HG03457 (cell line): Measurements from ENCODE around the gene CRTC1.

Experiments used
- ATAC-seq: cut with Tn5 transposase; IDR thresholded peaks from one replicate; pipeline ENCODE4 v1.9.1; 2021; ENCODE audit warnings: moderate number of reproducible peaks; ENCODE audit not compliant: unreplicated experiment

Gene CRTC1

DNA sequence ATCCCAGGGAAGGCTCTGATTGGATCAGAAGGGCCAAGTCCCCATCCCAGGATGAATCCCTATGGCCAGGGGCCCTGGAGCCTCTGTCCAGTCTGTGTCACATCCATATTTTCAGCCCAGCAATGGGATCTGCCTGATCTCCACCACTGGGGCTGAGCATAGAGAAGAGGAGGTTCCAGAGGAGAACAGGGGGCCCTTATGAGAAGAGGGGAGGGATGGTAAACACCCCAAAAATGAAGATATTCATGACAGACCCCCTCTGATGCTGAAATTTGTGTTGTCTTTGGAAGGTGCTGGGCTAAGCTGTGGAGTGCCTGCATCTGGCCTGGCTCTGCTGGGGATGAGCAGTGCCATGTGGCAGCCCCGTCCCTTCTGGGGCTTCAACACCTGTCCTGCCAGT lies 32.2 kb upstream of the CRTC1 start:
- no peak for ATAC-seq

DNA sequence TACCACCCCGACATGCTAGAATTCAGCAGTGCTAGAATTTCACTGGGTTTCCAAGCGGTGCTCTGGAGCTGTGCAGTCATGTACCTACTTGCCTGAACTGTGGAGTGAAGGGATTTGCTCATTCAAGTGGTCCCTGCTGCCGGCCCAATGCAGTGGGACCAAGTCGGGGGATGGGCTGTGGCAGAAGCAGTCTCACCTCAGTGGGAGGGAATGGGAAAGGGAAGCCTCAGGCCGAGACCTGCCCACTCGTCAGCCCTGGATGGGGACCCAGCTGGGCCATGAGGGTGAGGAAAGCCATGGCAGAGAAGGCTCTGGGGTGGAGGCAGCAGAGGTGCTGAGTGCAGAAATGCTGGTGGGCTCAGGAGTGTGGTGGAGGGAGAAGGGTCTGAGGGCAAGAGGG lies 31.7 kb upstream of the CRTC1 start:
- ATAC-seq: no peak

DNA sequence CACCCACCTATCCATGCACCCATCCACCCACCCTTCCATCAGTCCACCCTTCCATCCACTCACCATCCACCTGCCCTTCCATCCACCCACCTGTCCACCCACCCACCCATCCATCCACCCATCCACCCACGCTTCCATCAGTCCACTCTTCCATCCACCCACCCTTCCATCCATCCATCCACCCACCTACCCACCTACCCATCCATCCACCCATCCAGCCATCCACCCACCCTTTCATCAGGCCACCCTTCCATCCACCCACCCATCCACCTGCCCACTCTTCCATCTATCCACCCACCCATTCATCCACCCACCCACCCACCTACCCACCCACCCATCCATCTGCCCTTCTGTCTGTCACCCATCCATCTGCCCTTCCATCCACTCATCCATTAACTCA lies 29.6 kb upstream of the CRTC1 start:
- no peak for ATAC-seq

DNA sequence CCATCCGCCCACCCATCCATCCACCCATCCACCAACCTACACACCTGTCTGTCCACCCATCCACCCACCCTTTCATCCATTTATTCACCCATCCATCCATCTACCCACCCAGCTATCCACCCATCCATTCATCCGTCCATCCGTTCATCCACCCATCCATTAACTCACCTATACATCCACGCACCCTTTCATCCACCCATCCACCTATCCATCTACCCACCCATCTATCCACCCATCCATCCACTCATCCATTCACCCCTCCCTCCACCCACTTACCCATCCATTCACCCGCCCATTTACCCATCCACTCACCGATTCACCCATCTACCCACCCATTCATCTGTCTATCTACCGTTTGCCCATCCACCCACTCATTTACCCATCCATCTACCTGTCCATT lies 29.0 kb upstream of the CRTC1 start:
- no peak for ATAC-seq

DNA sequence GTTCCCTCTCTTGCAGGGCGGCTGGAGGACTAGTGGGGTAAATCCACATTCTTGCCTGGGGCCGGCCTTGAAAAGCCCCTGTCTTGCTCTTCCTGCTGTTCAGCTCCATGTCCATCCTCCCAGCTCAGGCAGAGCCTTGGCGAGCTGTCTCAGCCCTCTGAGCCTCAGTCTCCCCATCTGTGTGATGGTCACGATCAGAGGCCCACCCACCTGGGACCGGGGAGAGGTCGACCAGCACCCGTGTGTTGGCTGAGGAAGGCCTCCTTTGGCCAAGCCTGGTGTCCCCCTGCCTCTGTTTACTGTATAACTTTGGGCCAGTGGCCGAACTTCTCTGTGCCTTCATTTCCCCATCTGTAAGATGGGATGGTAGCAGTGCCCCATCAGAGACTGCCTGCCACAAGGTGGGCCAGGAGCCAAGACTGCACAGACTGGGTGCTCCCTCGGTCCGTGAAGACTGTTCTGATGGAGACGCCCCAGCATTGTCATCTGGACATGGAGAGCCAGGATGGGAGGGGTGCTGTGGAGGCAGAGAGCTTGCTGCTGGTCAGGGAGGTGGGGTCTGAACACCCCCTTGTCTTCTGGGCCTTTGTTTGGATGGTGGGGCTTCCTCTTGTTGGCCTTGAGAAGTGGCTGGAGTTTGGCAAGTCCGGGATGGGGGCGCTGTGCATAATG lies 28.2 kb upstream of the CRTC1 start:
- ATAC-seq: no peak

DNA sequence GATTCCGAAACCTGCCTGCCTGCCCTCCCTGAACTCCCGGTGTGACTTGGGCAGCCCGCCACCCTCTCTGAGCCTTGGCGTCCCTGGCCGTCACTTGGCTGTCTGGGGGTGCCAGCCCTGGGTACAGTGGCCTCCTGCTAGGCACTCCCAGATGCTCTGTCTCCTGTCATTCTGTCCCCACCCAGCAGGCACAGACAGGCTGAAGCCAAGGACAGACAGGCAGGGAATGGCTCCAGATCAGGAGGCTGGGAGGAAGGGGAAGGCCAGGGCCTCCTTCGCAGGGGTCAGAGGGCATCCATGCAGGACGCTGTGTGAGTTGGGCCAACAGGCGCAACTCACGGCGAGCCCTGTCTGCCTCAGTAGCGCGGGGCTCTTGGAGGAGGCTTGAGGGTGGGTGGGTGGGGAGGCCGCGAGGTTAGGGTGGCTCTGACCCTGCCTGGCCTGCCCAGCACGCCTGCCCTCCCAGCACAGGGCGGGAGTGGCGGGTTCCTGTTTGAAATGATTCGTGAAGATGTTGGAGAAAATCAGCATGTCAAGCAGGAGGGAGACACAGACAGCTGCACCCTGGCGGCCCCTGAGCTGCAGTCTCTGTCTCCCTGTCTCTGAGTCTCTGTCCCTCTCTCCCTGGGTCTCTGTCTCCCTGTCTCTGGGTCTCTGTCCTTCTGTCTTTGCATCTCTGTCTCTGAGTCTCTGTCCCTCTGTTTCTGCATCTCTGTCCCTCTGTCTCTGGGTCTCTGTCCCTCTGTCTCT lies 27.0 kb upstream of the CRTC1 start:
- ATAC-seq: no peak

DNA sequence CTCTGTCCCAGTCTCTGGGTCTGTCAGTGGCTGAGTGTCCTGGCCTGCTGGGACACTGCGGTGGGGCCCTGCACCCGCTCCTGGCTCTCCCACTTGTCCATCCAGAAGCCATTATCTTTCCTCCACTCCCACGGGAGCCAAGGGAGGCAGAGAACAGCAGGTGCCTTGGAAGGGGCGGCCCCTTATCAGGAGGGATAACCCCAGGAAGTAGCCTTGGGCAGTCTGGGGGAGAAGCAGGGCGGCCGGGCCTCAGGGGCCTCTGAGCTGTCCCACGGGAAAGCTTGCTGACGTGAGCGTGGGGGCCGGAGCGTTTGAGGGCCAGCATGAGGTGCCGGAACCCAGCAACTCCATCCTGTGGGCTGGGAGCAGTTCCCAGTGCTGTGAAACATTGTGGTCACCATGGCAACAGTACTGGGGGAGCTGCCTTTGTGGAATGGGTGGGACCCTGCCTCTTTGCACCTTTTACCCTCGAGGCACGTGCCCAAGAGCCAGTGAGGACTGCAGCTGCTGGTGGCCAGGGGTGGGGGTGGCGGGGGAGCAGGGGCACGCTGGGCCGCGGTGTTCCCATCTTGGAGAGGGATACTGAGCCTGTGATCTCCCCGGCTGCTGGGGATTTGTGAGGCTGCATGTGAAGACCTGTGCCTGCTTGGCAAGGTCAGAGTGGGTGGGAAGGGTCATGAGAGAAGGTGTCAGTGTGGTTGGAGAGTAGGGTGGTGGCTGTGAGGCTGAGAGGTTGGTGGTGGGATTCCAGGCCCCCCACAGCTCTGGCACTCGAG lies 25.7 kb upstream of the CRTC1 start:
- ATAC-seq: no peak

DNA sequence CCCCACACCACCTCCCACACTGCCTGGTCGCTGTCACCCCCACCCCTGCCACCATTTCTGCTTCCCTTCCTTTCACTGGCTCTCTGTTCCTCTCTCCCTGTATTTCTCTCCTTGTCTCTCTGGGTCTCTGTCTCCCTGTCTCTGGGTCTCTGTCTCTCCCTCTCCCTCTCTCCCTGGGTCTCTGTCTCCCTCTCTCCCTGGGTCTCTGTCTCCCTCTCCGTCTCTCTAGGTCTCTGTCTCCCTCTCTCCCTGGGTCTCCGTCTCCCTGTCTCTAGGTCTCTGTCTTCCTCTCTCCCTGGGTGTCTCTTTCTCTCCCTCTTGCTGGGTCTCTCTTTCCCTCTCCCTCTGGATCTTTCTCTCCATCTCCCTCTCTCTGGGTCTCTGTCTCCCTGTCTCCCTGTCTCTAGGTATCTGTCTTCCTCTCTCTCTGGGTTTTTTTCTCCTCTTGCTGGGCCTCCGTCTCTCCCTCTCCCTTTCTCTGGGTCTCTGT lies 25.1 kb upstream of the CRTC1 start:
- ATAC-seq: no peak

DNA sequence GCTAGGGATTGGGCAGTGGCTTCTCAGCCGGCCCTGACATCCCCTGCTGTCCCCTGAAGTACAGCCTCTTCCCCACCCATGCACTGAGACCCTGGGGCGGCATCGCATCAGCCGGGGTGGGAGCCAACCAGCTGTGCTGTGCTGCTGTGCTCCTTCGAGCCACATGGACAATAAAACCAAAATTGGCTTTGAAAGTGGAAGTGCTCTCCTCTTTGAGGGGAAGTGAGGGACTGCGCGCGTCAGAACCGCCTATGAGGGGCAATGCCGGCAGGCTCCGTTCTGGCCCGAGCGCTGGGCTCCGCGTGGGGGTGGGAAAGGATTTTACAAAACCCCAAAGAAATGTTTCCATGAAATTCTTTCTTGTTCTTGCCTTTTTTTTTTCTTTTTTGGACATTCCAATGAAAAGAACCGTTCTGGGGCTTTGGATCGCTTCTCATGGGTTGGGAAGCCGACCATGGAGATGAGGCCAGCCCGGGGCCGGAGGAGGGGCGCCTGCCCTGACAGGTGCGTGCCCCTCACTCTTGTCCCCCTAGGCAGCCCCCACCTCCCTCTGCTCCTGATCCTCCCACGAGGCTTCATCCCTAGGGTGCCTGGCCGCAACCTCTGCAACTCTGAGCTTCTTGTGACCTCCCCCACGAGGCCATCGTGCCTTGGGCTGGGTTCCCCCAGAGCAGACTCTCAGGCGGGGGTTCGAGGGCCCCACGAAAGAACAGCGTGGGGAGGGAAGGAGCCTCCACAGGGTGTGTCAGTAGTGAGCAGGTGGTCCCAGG lies 24.0 kb upstream of the CRTC1 start:
- ATAC-seq: no peak

DNA sequence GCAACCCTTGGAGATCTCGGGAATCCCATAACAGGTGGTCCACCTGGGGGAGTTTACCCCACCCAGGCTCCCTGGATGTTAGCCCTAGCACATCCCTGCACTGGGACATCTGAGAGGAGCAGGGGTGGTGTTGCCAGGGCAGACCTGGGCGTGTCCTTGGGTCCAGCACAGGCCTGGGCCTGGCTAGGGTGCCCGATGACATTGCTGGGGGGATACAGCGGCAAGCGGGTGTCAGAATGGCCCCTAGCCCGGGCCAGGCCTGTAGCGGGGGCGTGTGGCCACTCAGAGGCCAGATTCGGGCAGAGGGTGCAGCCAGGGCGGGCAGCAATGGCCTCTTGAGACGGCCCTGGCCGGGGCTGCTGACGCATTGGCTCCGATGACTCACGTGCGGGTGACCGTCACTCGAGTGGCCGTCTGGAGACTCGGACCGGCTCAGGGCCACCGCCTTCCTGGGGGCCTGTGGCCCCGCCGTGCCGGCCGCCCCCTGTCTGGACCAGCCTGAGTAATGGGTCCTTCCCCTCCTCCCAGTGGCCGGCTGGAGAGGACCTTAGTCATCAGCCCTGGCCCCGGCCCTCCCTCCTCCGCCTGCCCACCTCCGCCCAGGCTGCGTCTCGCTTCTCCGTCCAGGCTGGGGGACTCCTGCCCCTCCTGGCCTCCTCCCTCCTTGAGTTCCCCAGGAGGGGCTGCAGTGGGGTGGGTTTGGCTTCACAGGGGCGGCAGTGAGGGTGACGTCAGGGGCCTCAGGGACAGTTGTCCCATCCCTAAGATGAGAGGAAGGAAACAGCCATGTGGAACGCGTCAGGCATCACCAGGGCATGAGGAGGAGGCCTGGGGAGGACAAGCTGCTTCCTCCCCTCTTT lies 23.2 kb upstream of the CRTC1 start:
- ATAC-seq: no peak

DNA sequence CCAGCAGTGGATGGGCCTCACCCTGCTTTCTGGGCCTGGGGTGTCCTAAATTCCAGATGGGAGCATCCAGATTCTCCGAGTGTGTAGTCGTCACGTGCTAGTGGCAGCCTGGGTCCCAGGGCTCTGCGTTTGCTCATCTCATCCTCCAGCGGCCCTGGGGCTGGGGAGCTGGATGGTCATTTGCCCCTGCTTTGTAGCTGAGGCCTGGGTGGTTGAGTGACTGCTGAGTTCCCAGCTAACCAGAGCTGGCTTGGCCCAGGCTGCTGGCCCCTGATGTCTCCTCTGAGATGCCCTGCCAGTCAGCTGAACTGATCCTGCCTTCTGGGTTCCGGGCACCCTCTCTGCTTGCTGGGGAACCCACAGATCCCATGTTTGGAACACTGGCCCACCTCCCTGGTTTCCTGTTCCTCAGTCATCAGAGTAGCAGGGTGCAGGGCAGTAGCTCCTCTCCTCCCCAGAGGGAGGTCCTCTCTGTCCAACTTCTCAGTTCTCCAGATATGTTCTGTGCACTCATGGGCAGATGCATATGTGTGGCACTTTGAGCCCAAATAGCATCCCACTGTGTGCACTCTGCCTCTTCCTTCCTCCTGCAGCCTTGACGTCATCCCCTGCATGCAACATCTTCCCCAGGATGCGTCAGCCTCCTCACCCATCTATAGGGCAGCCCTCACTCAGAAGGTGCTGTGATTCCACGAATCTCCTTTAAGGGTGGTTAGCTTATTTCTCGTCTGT lies 22.4 kb upstream of the CRTC1 start:
- no peak for ATAC-seq

DNA sequence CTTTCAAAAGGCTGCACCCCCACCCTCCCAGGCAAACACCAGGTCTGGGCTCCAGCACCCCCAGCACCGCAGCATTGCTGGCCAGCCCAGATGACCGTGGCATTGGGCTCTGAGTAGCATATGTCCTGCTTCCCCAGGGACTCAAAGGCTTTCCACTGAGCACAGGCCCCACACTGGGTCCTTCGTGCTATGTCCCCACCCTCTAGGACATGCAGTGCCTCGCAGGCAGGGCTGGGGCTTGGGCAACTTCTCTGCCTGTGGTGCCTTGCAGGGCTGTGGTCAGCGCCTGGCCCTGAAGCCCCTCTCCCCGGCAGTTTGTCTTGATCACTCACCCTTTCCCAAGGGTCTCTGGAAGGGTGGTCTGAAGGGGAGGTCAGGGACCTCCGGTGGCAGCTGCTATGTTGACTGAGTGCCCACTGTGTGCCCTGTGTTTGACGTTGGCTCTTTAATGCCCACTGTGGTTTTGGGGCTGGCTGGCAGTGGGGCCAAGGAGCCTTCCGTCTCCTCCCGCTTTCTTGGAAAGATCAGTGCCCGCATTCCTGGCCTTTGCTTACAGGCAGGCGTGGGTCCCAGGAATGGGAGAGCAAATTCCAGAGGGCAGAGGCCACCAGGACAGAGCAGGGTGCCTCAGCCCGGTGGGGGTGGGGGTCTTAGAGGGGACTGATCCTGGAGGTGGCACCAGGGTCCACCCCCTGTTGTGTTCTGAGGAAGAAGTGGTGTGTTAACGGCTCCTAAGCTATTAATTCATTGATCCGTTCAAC lies 20.3 kb upstream of the CRTC1 start:
- no peak for ATAC-seq

DNA sequence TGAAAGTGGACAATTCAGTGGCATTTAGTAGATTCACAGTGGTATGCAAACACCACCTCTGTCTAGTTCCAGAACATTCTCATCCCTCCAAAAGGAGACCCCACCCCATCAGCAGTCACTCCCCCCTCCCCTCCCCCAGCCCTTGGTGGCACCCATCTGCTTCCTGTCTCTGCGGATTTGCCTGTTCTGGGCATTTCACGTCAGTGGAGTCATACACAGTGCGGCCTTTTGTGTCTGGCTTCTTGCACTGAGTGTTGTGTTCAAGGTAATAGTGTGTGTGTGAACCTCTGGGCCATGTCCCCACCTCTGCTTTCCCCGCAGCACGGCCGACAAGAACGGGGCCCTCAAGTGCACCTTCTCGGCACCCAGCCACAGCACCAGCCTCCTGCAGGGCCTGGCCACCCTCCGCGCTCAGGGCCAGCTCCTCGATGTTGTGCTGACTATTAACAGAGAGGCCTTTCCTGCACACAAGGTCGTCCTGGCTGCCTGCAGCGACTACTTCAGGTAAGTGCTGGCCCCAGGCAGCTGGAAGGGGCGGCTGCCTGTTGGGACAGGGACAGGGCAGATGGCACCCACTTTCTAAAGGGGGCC lies 19.4 kb upstream of the CRTC1 start:
- no peak for ATAC-seq

DNA sequence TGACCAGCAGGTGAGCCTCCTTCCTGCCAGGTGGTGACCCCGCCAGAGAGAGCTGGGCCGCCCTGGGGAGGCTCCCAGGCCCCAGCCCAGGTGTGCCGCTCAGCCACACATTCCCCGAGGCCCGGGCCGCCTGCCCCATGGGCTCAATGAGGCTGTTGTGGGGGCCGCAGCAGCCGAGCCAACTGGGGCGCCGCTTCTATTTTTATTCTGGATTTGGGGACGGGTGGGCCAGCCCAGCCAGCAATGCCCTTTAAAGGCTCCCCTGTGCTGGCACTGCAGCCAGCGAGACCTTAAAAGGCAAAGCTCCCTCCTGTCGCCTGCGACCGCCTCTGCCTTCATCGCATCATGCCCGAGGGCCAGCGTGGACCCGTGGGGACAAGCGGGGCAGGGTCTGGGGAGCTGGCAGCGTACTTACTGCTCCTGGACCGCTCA lies 17.7 kb upstream of the CRTC1 start:
- ATAC-seq: no peak

DNA sequence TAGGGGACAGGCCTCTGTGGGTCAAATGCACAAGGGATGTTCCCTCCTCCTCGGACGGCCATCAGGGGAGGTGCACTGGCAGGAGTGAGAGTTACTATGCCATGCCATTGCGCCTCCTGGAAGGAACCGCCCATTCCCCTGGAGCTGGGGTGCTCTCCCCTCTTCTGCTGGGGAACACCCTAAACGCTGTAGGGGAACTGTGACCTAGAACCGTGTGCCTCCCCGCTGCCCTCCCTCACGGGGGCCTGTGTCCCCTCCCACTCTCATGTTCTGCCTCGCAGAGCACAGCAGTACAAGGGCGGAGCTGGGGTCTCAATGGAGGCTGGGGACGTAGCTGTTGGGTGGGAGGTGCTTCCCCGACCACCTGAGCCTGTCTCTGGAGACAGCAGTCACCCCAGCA lies 17.2 kb upstream of the CRTC1 start:
- ATAC-seq: no peak

DNA sequence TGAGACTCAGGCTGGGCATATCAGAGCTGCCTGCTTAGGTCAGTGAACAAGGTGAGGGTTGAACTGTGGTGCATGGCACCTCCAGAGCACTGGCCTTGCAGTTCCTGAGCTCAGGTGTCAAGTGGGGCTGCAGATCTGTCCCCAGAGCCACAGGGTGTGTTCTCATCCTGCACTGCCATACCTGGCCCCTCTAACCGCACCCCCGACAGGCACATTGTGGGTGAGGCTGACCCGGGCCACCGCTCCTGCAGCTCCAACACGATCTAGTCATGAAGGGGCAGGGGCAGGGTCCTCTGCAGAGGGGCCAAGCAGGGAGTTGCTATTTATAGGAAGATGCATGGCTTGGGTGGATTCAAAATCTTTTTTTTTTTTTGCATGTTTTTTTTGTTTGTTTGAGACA lies 16.7 kb upstream of the CRTC1 start:
- ATAC-seq: no peak

DNA sequence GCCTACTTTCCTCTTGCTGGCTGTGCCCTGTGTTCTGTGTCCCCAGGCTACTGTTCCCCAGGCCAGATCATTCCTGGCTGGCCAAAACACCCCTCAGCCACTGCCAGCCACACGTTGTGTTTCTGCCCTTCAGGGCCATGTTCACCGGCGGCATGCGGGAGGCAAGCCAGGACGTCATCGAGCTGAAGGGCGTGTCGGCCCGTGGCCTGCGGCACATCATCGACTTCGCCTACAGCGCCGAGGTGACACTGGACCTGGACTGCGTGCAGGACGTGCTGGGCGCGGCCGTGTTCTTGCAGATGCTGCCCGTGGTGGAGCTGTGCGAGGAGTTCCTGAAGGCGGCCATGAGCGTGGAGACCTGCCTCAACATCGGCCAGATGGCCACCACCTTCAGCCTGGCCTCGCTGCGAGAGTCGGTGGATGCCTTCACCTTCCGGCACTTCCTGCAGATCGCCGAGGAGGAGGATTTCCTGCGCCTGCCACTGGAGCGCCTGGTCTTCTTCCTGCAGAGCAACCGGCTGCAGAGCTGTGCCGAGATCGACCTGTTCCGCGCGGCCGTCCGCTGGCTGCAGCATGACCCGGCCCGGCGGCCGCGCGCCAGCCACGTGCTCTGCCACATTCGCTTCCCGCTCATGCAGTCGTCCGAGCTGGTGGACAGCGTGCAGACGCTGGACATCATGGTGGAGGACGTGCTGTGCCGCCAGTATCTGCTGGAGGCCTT lies 15.8 kb upstream of the CRTC1 start:
- no peak for ATAC-seq

DNA sequence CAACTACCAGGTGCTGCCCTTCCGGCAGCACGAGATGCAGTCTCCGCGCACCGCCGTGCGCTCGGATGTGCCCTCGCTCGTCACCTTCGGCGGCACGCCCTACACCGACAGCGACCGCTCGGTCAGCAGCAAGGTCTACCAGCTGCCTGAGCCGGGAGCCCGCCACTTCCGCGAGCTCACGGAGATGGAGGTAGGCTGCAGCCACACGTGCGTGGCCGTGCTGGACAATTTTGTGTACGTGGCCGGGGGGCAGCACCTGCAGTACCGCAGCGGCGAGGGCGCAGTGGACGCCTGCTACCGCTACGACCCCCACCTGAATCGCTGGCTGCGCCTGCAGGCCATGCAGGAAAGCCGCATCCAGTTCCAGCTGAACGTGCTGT lies 15.2 kb upstream of the CRTC1 start:
- ATAC-seq: no peak
